H9 (cell line): ENCODE data around the gene SOD1. TPM values are rescaled to one million over a fixed set of nuclear protein-coding genes. Genes with fewer than 3 reads are reported as not detected.

Source experiments
- DNase-seq: peaks from one replicate; pipeline ENCODE4 v3.0.0-alpha.2; 2017
- H2AFZ ChIP-seq: one replicate; pipeline ENCODE4 v1.6.1; 2013; ENCODE audit warnings: mild to moderate bottlenecking, low read length, control low read depth, moderate library complexity
- H2AK5ac ChIP-seq: 2 replicates; pipeline ENCODE4 v1.6.1; 2013; ENCODE audit warnings: low read length, control low read depth, mixed read lengths; ENCODE audit not compliant: insufficient read length
- H2BK120ac ChIP-seq: one replicate; pipeline ENCODE4 v1.6.1; 2013; ENCODE audit warnings: low read depth, mild to moderate bottlenecking, low read length, control low read depth, inconsistent platforms; ENCODE audit not compliant: poor library complexity, severe bottlenecking
- H2BK12ac ChIP-seq: 2 replicates; pipeline ENCODE4 v1.6.1; 2013; ENCODE audit warnings: low read length, control low read depth, mixed read lengths, low read depth; ENCODE audit not compliant: insufficient read length
- H2BK15ac ChIP-seq: 2 replicates; pipeline ENCODE4 v1.6.1; 2013; ENCODE audit warnings: low read depth, low read length, control low read depth
- H2BK20ac ChIP-seq: one replicate; pipeline ENCODE4 v1.6.1; 2013; ENCODE audit warnings: low read depth, mild to moderate bottlenecking, low read length, control low read depth, inconsistent platforms; ENCODE audit not compliant: poor library complexity, severe bottlenecking
- H2BK5ac ChIP-seq: 2 replicates; pipeline ENCODE4 v1.6.1; 2013; ENCODE audit warnings: low read length, control low read depth, mixed read lengths; ENCODE audit not compliant: insufficient read length
- H3K14ac ChIP-seq: 2 replicates; pipeline ENCODE4 v1.6.1; 2013; ENCODE audit warnings: low read length, control low read depth; ENCODE audit not compliant: insufficient read depth
- H3K18ac ChIP-seq: 2 replicates; pipeline ENCODE4 v1.6.1; 2013; ENCODE audit warnings: low read depth, mild to moderate bottlenecking, mixed read lengths, low read length, control low read depth; ENCODE audit not compliant: insufficient read length
- H3K23ac ChIP-seq: 2 replicates; pipeline ENCODE4 v1.6.1; 2013; ENCODE audit warnings: low read length, control low read depth, mixed read lengths, low read depth; ENCODE audit not compliant: insufficient read length
- H3K23me2 ChIP-seq: 2 replicates; pipeline ENCODE4 v1.6.1; 2013; ENCODE audit warnings: low read depth, mild to moderate bottlenecking, mixed read lengths, low read length, control low read depth; ENCODE audit not compliant: insufficient read length, poor library complexity, severe bottlenecking
- H3K27ac ChIP-seq: 2 replicates; pipeline ENCODE4 v1.5.1; 2013; ENCODE audit warnings: low read length, control low read depth, mixed read lengths, low read depth; ENCODE audit not compliant: insufficient read length
- H3K27me3 ChIP-seq: 2 replicates; pipeline ENCODE4 v1.6.1; 2013; ENCODE audit warnings: low read length, control low read depth, inconsistent platforms; ENCODE audit not compliant: insufficient read depth
- H3K4ac ChIP-seq: 2 replicates; pipeline ENCODE4 v1.6.1; 2013; ENCODE audit warnings: low read depth, mild to moderate bottlenecking, control low read depth, inconsistent platforms, low read length, moderate library complexity
- H3K4me1 ChIP-seq: 2 replicates; pipeline ENCODE4 v1.6.1; 2013; ENCODE audit warnings: low read length, control low read depth, inconsistent platforms; ENCODE audit not compliant: insufficient read depth
- H3K4me2 ChIP-seq: 2 replicates; pipeline ENCODE4 v1.6.1; 2013; ENCODE audit warnings: low read length, control low read depth, mixed read lengths; ENCODE audit not compliant: insufficient read length, insufficient read depth
- H3K56ac ChIP-seq: 2 replicates; pipeline ENCODE4 v1.6.1; 2013; ENCODE audit warnings: low read depth, mild to moderate bottlenecking, mixed read lengths, low read length, control low read depth; ENCODE audit not compliant: insufficient read length
- H3K79me1 ChIP-seq: 2 replicates; pipeline ENCODE4 v1.6.1; 2013; ENCODE audit warnings: low read depth, mild to moderate bottlenecking, moderate library complexity, low read length, control low read depth, inconsistent platforms; ENCODE audit not compliant: insufficient read depth, poor library complexity, severe bottlenecking
- H3K79me2 ChIP-seq: 2 replicates; pipeline ENCODE4 v1.6.1; 2013; ENCODE audit warnings: low read length, control low read depth, inconsistent platforms; ENCODE audit not compliant: insufficient read depth
- H3K9ac ChIP-seq: 2 replicates; pipeline ENCODE4 v1.6.1; 2013; ENCODE audit warnings: low read length, control low read depth, mixed read lengths; ENCODE audit not compliant: insufficient read length; ENCODE audit errors: extremely low read depth
- H3K9me3 ChIP-seq: one replicate; pipeline ENCODE4 v1.6.1; 2013; ENCODE audit warnings: low read depth, low read length, inconsistent platforms; ENCODE audit not compliant: control insufficient read depth
- H3T11ph ChIP-seq: one replicate; pipeline ENCODE4 v1.6.1; 2013; ENCODE audit warnings: mild to moderate bottlenecking, low read length, control low read depth, inconsistent platforms
- H4K20me1 ChIP-seq: one replicate; pipeline ENCODE4 v1.6.1; 2013; ENCODE audit not compliant: control insufficient read depth, insufficient read length, insufficient read depth
- H4K5ac ChIP-seq: 2 replicates; pipeline ENCODE4 v1.6.1; 2013; ENCODE audit warnings: low read depth, mild to moderate bottlenecking, mixed read lengths, low read length, control low read depth; ENCODE audit not compliant: insufficient read length
- H4K8ac ChIP-seq: replicated peaks from 2 replicates; pipeline ENCODE4 v1.6.1; 2013; ENCODE audit warnings: low read length, control low read depth, mixed read lengths, low read depth; ENCODE audit not compliant: insufficient read length
- H4K91ac ChIP-seq: 2 replicates; pipeline ENCODE4 v1.6.1; 2013; ENCODE audit warnings: low read depth, mild to moderate bottlenecking, moderate library complexity, mixed read lengths, low read length, control low read depth; ENCODE audit not compliant: insufficient read length
- H3K27ac Mint-ChIP-seq, 3 experiments: 2 replicates in 2 of 3; 3 replicates in 1 of 3; pipeline ENCODE4 v1.8.0; 2020 to 2021; ENCODE audit warnings: mixed read lengths in 3 of 3, mild to moderate bottlenecking in 1 of 3, moderate library complexity in 1 of 3
- H3K27me3 Mint-ChIP-seq: 2 replicates; pipeline ENCODE4 v1.8.0; 2021; ENCODE audit warnings: low read depth, mild to moderate bottlenecking, moderate library complexity, mixed read lengths
- H3K36me3 Mint-ChIP-seq, 3 experiments: 2 replicates in 2 of 3; 3 replicates in 1 of 3; pipeline ENCODE4 v1.8.0; 2020 to 2021; ENCODE audit warnings: low read depth in 3 of 3, mixed read lengths in 3 of 3; ENCODE audit not compliant: insufficient read depth in 1 of 3
- H3K4me1 Mint-ChIP-seq, 2 experiments: 2 replicates each; pipeline ENCODE4 v1.8.0; 2020; ENCODE audit warnings: mixed read lengths in 2 of 2
- H3K4me3 Mint-ChIP-seq, 2 experiments: 2 replicates in 1 of 2; 3 replicates in 1 of 2; pipeline ENCODE4 v1.8.0; 2020 to 2021; ENCODE audit warnings: mild to moderate bottlenecking in 2 of 2, mixed read lengths in 2 of 2, moderate library complexity in 1 of 2
- H3K9me3 Mint-ChIP-seq, 2 experiments: 2 replicates in 1 of 2; 3 replicates in 1 of 2; pipeline ENCODE4 v1.8.0; 2020; ENCODE audit warnings: mild to moderate bottlenecking in 2 of 2, mixed read lengths in 2 of 2, moderate library complexity in 1 of 2
- CTCF ChIP-seq: fragments of 200-600 bp; sonication (generic); conservative IDR thresholded peaks from 3 replicates; pipeline ENCODE4 v1.8.0; 2021; ENCODE audit warnings: antibody characterized with exemption, mild to moderate bottlenecking
- WGBS: extraction: QIAGEN DNeasy Blood & Tissue Kit; methylation state at CpG from one replicate; pipeline ENCODE4 v1.1.7; 2013; ENCODE audit warnings: missing lambda C conversion rate, low lambda C conversion rate, mixed read lengths; ENCODE audit not compliant: insufficient read length; ENCODE audit errors: extremely low coverage; 5-methylcytosine and 5-hydroxymethylcytosine counted together
- total RNA-seq: library from RNA; stranded (reverse); gene quantifications from 2 replicates; pipeline ENCODE4 v1.2.1, GENCODE V29; 2021

The SOD1 gene
- total RNA-seq, 1 experiment from 2014 or later: 201 TPM

GRCh38 chr21:31611445-31611844 lies 48.0 kb upstream of the SOD1 start:
- Histone ChIP-seq H2BK20ac (no peak overlapping the region), H3K27me3 (no peaks in the 10 kb centered on the region), H3K4ac (no peak overlapping the region), H3K9ac (no peak overlapping the region), H3K79me1 (no peaks in the 10 kb centered on the region), H3K23ac (no peak overlapping the region), H4K5ac (no peak overlapping the region), H3T11ph (no peak overlapping the region), H2AK5ac (no peak overlapping the region), H3K18ac (no peak overlapping the region), H3K4me2 (no peak overlapping the region), H4K91ac (no peak overlapping the region), H2BK5ac (no peak overlapping the region), H4K8ac (no peak overlapping the region), H2AFZ (no peak overlapping the region), H2BK12ac (no peak overlapping the region), H3K79me2 (no peaks in the 10 kb centered on the region), H4K20me1 (no peaks in the 10 kb centered on the region), H3K9me3 (no peaks in the 10 kb centered on the region), H3K56ac (no peak overlapping the region), H3K4me1 (no peaks in the 10 kb centered on the region), H3K27ac (no peak overlapping the region), H2BK120ac (no peak overlapping the region), H3K14ac (no peak overlapping the region), H2BK15ac (no peak overlapping the region), H3K23me2 (no peaks in the 10 kb centered on the region)
- H3K27ac Mint-ChIP-seq: no peak overlapping the region
- WGBS: no CpG with 5 or more reads among the region's 7 CpGs
- no peaks in the 10 kb centered on the region for H3K27me3 Mint-ChIP-seq
- H3K36me3 Mint-ChIP-seq: peaks cover 0 to 7% (median 0%) of the 10 kb centered on the region in 3 experiments; a peak in 1 of 7 replicates
- peaks cover 7 to 15% of the 10 kb centered on the region in 2 experiments for H3K9me3 Mint-ChIP-seq
- DNase-seq: no peak
- peaks cover 0 to 2% of the 10 kb centered on the region in 2 experiments; a peak in 2 of 4 replicates for H3K4me1 Mint-ChIP-seq
- H3K4me3 Mint-ChIP-seq: no peak overlapping the region
- TF ChIP-seq CTCF: no peak
